ENCODE data around the gene KCNK3. TPM values are rescaled to one million over a fixed set of nuclear protein-coding genes. Genes with fewer than 3 reads are reported as not detected.

KCNK3 gene
- total RNA-seq, 3 donors from 2014 or later (not counting 1 experiment from before 2014, with no cell fraction given): not detected

DNA sequence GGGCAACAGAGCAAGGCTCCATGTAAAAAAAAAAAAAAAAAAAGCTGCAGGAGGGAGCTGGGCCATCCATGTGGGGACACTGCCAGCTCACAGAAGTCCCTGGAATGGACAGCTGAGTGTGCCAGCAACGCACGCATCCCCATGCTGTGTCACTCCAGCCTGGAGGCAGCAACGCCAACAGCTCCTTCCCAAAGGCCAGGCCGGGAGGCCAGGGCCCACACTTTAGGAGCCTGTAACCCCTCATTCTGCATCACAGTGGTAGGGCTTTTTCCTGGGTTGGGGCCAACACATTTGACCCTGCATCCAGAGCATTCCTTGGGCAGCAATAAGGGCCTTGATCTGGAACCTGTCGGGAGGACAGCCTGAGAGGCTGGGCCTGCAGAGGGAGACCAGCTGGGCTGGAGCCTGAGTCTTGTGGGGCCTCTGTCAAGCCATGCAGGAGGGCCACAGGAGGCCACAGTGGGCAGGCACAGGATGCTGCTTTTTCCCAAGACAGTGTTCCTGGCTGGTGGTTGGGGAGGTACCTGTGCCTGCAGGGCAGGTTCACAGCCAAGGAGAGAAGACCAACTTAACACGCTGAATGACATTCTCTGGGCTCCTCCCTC lies 16.8 kb upstream of the KCNK3 start:
- DNase-seq (no peak), ATAC-seq (no peak)
- Mint-ChIP-seq H3K27ac (no peak overlapping the region), H3K36me3 (no peaks in the 10 kb centered on the region), H3K4me3 (no peak overlapping the region), H3K27me3 (ENCODE audit: low read depth in 2 of 2) (peaks cover 12 to 22% of the 10 kb centered on the region in 2 donors), H3K9me3 (no peaks in the 10 kb centered on the region), H3K4me1 (no peaks in the 10 kb centered on the region)
- Histone ChIP-seq H3K27me3 (ENCODE audit: control insufficient read depth, insufficient read depth, low read length) (peaks cover 4% of the 10 kb centered on the region), H3K4me3 (ENCODE audit: low read length) (no peak overlapping the region), H3K9me3 (ENCODE audit: control insufficient read depth, insufficient read depth, low read length) (no peaks in the 10 kb centered on the region), H3K4me1 (ENCODE audit: control insufficient read depth, insufficient read depth, low read length) (no peaks in the 10 kb centered on the region), H3K36me3 (ENCODE audit: control insufficient read depth, insufficient read depth, low read length) (no peaks in the 10 kb centered on the region), H3K27ac (ENCODE audit: low read length) (no peak overlapping the region)
- intact Hi-C loops (cut with micrococcal nuclease): no loop called here
- WGBS (ENCODE audit: insufficient coverage): 94% methylated on average over 6 of the region's 6 CpGs
- TF ChIP-seq, protein P1, sequence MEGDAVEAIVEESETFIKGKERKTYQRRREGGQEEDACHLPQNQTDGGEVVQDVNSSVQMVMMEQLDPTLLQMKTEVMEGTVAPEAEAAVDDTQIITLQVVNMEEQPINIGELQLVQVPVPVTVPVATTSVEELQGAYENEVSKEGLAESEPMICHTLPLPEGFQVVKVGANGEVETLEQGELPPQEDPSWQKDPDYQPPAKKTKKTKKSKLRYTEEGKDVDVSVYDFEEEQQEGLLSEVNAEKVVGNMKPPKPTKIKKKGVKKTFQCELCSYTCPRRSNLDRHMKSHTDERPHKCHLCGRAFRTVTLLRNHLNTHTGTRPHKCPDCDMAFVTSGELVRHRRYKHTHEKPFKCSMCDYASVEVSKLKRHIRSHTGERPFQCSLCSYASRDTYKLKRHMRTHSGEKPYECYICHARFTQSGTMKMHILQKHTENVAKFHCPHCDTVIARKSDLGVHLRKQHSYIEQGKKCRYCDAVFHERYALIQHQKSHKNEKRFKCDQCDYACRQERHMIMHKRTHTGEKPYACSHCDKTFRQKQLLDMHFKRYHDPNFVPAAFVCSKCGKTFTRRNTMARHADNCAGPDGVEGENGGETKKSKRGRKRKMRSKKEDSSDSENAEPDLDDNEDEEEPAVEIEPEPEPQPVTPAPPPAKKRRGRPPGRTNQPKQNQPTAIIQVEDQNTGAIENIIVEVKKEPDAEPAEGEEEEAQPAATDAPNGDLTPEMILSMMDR (IDR thresholded peaks at IDR 0.05): no peak

DNA sequence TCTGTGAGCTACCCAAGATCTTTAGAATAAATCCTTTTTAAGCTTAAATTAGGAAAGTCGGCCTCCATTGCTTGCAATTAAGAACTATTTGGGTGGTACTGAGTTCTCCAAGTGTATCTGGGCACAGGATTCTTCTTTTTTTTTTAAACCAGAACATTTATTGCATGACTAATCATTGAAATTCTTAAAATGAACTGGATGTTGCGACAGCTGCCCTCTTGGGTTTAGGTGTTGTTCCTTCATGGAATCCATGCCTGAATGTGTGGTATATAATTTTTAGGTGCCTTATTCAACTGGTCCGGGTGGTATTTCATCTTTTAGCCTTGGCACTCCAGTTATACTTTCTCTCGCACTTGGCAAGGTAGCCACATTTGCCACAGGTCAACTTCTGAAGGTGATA lies 14.5 kb upstream of the KCNK3 start:
- WGBS (ENCODE audit: insufficient coverage): 85% methylated on average over 4 of the region's 4 CpGs
- H3K4me1 ChIP-seq (ENCODE audit: control insufficient read depth, insufficient read depth, low read length): no peaks in the 10 kb centered on the region
- no peak overlapping the region for H3K4me3 ChIP-seq (ENCODE audit: low read length)
- H3K27ac ChIP-seq (ENCODE audit: low read length): no peak overlapping the region
- H3K36me3 ChIP-seq (ENCODE audit: control insufficient read depth, insufficient read depth, low read length): no peaks in the 10 kb centered on the region
- peaks cover 14 to 19% of the 10 kb centered on the region in 2 donors for H3K27me3 Mint-ChIP-seq (ENCODE audit: low read depth in 2 of 2)
- ATAC-seq: no peak
- no peak overlapping the region for H3K27ac Mint-ChIP-seq
- DNase-seq: no peak
- H3K36me3 Mint-ChIP-seq: no peaks in the 10 kb centered on the region
- TF ChIP-seq, protein P1 (IDR thresholded peaks at IDR 0.05): no peak
- no peaks in the 10 kb centered on the region for H3K27me3 ChIP-seq (ENCODE audit: control insufficient read depth, insufficient read depth, low read length)
- H3K9me3 Mint-ChIP-seq: no peaks in the 10 kb centered on the region
- intact Hi-C loops (cut with micrococcal nuclease): no loop called here
- no peak overlapping the region for H3K4me3 Mint-ChIP-seq
- no peaks in the 10 kb centered on the region for H3K4me1 Mint-ChIP-seq
- no peaks in the 10 kb centered on the region for H3K9me3 ChIP-seq (ENCODE audit: control insufficient read depth, insufficient read depth, low read length)

DNA sequence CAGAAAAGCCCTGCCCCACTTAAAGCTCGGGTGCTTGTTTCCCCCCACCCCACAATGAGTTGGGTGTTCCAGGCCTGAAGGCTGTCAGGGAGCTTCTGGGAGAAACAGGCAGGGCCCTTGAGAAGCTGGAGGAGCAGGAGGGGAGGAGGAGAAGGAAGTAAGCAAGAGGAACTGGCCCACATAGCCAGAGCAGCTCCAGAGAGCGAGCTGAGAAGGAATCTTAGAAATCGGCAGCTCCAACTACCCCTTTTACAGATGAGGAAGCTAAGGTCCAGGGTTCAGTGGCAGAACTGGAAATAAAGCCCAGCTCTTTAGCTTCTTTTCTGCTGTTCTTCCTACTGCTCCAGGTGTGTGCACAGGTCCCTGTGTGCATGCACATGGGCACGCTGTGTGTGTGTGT lies 12.7 kb upstream of the KCNK3 start:
- Histone ChIP-seq H3K36me3 (ENCODE audit: control insufficient read depth, insufficient read depth, low read length) (no peaks in the 10 kb centered on the region), H3K27me3 (ENCODE audit: control insufficient read depth, insufficient read depth, low read length) (no peaks in the 10 kb centered on the region), H3K4me1 (ENCODE audit: control insufficient read depth, insufficient read depth, low read length) (no peaks in the 10 kb centered on the region), H3K27ac (ENCODE audit: low read length) (no peak overlapping the region), H3K9me3 (ENCODE audit: control insufficient read depth, insufficient read depth, low read length) (no peaks in the 10 kb centered on the region), H3K4me3 (ENCODE audit: low read length) (no peak overlapping the region)
- Mint-ChIP-seq H3K27me3 (ENCODE audit: low read depth in 2 of 2) (peaks cover 10 to 16% of the 10 kb centered on the region in 2 donors), H3K4me3 (no peak overlapping the region), H3K27ac (no peak overlapping the region), H3K4me1 (no peaks in the 10 kb centered on the region), H3K36me3 (no peaks in the 10 kb centered on the region), H3K9me3 (no peaks in the 10 kb centered on the region)
- DNase-seq (no peak), ATAC-seq (no peak)
- intact Hi-C loops (cut with micrococcal nuclease): no loop called here
- WGBS (ENCODE audit: insufficient coverage): 44% methylated on average over 4 of the region's 4 CpGs
- TF ChIP-seq, protein P1 (IDR thresholded peaks at IDR 0.05): no peak

DNA sequence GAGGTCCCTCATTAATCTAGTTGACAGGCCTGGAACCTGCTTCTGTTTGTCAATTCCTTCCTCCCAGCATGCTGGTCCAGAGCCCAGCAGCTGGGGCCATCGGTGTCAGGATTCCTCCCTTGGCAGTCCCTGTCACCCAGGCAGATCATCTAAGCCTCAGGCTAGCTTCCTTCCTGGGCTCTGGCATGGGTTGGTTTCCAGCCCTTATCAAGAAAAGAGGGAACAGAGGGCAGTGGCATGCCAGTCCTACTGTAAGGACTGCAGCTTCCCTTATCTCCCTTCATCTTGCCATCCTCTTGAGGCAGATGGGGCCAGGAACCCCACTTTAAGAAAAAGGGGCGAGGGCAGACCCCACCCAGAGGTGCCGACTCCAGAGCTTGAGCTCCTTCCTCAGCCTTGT lies 10.9 kb upstream of the KCNK3 start:
- Histone ChIP-seq H3K36me3 (ENCODE audit: control insufficient read depth, insufficient read depth, low read length) (no peaks in the 10 kb centered on the region), H3K4me3 (ENCODE audit: low read length) (no peak overlapping the region), H3K9me3 (ENCODE audit: control insufficient read depth, insufficient read depth, low read length) (no peaks in the 10 kb centered on the region), H3K27ac (ENCODE audit: low read length) (no peak overlapping the region), H3K27me3 (ENCODE audit: control insufficient read depth, insufficient read depth, low read length) (peaks cover 3% of the 10 kb centered on the region), H3K4me1 (ENCODE audit: control insufficient read depth, insufficient read depth, low read length) (no peaks in the 10 kb centered on the region)
- TF ChIP-seq, protein P1 (IDR thresholded peaks at IDR 0.05): no peak
- Mint-ChIP-seq H3K9me3 (no peaks in the 10 kb centered on the region), H3K4me3 (no peak overlapping the region), H3K27me3 (ENCODE audit: low read depth in 2 of 2) (peaks cover 20 to 30% of the 10 kb centered on the region in 2 donors), H3K36me3 (no peaks in the 10 kb centered on the region), H3K4me1 (peaks cover 0 to 3% of the 10 kb centered on the region in 2 donors), H3K27ac (no peak overlapping the region)
- WGBS (ENCODE audit: insufficient coverage): 79% methylated on average over 3 of the region's 3 CpGs
- intact Hi-C loops (cut with micrococcal nuclease): no loop called here
- DNase-seq (no peak), ATAC-seq (no peak)
